SKM-1 (cell line): Measurements from ENCODE around the gene OSTC.

Experiments used
- DNase-seq: peaks from one replicate; lab custom pipeline; 2025; ENCODE audit not compliant: unreplicated experiment; lab: John Stamatoyannopoulos, UW

Gene OSTC

DNA sequence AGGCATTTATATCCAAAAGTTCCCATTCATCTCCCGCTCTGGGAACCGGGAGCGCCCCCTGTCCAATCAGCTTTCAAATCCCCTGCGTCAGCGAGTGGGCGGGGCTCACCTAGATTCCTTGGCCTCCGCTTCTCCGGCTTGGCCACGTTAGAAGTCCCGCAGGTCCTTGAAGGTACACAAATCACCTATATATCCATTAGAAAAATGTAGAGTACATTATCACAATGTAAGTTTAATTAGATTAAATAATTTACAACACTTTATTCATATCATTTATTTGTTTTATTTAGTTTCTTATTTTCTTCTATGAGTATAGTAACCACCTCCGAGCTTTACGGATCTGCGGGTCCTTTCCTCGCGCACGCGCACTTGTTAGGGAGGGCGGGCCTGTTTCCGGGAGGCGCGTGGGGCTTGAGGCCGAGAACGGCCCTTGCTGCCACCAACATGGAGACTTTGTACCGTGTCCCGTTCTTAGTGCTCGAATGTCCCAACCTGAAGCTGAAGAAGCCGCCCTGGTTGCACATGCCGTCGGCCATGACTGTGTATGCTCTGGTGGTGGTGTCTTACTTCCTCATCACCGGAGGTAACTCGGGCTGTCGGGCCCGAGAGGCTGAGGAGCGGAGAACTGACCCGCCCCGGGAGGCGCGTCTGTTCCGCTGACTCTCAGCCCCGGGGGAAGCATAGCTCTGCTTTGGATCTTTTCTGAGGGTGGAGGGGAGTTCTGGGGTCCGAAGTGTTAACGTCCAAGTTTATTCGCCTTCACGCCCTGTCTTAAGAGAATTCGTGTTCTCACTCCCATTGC, at the start of gene OSTC:
Gene OSTC (plus strand): TSS at position 388 of the 802 bp plus-strand sequence. CDS start 57 bp downstream, at position 445.
- peak; percentile 87 for DNase-seq

DNA sequence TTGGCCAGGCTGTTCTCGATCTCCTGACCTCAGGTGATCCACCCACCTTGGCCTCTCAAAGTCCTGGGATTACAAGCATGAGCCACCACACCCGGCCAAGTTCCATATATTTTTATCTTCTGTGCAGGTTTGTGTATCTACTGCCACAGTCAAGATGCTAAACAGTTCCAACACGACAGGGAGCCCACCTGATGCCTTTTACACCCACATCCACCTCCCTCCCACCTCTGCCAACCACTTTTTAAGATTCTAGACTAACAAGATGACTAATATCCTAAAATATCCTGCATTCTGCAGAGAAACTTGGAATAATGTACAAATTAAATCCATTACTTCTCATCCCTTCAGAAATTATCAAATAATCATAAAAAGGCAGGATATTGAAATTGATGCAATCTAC, 49.3 kb upstream of the OSTC start:
- no peak for DNase-seq

DNA sequence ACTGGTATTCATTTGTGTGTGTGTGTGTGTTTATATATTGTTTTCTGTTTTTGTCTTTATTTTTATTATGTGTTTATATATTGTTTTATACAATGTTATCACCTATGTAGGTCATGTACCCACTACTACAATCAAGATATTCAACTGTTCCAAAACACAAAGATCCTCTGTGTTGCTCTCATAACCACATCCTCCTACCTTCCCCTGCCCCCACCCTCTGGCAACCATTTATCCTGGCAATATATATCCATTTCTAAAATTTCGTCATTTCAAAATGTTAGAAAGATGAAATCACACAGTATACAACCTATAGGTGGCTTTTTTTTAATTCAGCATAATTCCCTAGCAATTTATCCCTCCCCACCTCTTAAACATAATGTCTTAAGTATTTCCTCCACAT, 48.9 kb upstream of the OSTC start:
- no peak for DNase-seq

DNA sequence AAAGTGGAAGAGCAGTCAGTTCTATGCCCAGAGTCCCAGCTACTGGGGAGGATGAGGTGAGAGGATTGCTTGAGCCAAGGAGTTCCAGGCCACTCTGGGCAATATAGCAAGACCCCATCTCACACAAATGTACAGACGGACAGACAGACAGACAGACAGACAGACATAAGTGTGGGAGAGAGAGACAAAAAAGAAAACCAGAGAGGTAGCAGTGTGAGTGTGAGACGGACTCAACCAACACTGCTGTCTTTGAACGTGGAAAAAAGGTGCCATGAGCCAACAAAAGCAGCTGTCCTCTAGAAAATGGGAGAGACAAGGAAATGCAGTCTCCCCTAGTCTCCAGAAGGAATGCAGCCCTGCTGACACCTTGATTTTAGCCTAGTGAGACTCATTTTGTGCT, 48.2 kb upstream of the OSTC start:
- DNase-seq: no peak

DNA sequence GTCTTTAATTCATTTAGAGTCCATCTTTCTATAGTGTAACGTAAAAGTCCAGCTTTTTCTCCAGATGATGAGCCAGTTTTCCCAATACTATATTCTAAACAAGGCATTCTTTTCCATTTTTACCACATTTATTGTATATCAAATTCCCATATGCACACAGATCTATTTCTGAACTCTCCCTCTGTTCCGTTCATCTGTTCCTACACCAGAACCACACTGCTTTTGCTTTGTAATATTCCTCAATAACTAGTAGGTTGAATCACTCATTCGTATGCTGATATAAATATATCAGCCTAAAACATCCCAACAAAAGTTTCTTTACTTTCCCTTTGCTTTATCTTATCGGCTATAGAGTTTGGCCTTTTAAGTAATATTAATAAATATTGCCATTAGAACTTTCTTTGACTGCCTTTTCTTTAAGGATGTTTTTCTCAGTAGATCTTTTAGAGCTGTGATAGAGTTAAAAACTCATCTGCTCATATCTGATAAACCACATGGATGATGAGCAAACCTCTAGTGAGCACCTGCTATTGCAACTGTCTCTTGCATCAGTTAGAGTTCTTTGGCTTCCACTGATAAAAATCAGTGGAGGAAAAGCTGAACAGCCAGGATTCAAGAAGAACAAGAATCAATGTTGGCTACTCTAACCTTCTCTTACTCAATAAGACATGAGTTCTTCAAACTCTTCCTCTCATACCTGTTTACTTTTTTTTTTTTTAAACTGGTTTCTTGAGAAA, 43.2 kb upstream of the OSTC start:
- DNase-seq: no peak

DNA sequence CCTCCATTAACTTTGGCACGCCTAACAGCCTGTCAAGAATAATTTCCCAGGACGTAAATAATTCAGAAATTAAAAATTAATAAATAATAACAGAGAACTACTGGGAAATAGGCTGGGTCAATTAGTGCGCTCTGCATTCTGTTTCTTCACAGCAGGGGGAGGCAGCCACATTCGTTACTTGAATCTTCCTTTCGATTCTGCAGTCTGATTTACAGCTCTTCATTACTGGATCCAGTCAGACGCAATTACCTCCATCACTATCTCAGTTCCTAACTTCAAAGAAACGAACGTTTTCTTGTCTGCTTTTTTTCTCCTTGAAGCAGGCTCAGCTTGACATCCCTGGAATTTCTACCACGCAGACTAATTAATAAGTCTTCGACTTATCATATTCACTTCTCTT, 39.0 kb upstream of the OSTC start:
- DNase-seq: no peak

DNA sequence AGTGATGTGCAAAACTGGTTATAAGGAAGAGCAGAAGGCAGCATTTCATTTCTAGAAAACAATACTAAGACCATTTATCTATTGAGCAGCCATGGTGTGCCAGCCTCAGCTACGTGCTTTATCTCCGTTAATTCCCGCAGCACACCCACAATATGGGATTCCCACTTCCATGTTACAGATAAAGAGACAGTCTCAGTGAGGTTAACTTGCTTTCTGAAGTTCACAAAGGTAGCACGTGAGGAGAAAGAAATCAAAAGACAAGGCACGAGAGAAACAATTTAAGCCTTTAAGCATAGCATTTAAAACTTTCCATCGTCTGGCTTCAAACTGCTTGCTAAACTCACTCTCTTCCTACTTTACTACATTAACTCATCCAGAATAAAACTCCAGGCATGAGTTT, 38.0 kb upstream of the OSTC start:
- DNase-seq: no peak

DNA sequence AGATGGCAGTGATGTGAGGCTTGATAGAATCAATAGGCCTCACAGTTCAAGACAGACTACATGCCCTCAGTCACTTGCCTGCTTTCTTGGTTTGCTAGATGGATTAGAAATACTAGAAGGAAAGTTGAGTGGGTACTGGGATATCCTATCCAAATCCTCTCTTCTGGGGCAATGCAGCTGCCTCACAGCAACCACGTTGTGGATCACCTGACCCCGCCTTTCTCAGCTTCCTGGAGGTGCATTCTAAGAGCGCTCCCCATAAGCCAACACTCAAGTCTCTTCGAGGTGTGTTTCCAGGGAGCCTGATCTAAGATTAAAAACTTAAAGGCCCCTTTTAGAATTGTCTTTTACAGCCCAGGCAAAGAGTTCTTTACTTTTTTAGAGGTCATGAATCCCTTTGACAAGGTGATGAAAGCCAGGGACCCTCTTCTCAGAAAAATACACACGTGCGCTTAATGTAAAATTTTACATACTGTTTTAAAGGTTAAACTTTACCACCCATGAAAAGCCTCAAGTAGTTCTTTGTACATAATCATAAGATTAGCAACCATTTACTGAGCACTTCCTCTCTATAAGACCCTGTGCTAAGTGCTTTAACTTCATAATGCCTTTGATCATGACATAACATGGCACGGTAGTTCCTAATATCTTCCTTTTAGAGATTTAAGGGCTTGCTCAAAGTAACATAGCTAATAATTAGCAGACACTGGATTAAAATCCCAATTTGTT, 30.9 kb upstream of the OSTC start:
- no peak for DNase-seq

DNA sequence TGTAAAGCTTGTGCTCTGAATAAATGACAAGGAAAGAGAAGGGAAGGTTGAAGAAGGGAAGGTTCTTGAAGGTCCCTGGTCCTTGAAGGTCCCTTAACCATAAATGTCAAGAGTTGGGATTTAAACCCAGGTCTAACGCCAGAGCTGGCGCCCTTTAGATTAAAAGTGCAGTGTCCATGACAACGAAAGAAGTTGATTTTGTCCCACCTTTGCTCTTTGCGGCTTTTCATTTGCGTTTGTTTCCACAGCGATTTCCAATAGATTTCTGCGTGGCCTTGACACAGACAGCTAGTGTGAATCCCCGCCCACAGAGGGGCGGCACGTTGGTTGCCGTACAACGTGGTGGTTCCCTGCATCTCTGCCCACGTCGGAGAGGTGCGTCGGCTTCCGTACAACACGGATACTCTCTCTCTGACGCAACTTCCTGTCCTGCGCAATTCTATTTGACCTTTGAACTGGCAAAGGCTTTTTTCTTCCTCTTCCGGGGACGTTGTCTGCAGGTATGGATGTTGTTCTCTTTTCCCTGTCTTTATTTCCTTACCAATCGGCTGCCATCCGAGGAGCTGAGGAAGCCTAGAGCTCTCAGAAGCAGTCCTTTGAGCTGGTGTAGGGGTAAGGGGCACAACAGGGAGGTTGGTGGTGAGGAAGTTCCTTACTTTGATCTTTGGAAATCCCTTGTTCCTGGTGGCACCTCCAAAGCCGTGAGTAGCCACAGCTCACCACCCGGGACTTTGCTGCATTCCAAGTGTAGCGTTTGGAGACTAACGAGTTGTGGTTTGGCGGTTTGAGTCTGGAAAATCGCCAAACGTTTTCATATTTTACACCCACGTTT, 30.1 kb upstream of the OSTC start, which contains the start of gene RPL34:
Gene RPL34 (plus strand): TSS at position 476 of the 832 bp plus-strand sequence. CDS start 1,384 bp downstream, outside the sequence.
- peak; percentile 93 for DNase-seq

DNA sequence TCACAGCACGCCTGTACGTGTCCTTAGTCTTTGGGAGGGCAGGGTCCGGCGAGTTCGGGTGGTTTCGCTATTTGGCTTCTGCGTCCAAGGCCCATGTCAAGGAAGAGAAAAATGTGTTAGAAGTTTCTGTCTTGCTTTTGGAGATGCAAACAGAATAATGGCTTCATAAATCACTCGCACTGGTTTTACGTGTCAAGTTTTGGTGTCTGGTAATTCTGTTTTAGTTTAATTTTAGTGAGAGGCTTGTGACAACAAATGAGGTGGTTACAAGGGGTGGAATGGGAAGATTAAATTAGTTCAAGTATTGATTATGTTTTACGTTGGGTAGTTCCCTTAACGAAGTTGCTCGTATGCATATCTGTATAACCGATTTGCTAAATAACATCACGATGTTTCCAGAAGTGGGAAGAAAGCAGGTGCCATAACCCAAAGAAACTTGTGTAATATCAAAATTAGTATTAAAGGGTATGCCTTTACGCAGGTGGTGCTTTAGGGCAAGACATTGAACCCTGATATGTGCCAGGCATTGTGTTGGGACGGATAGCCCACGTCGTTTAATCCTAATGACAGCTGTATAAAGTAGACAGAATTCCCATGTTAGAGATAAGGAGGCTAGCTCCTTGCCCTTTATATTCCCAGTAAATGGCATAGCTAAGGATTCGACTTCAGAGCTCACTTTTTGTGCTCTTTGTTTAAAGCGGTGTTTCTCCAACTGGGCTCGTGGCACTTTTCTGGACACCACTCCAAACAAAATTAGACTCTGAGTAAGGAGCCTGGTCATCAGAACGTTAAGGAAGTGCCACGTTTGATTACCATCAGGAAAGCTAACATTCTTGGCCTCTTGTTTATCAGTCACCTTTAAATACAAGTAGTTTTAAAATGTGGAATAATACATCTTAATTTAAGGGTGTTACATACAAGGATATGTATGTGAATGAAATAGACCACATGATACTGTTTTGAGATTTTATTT, 29.2 kb upstream of the OSTC start:
- no peak for DNase-seq

DNA sequence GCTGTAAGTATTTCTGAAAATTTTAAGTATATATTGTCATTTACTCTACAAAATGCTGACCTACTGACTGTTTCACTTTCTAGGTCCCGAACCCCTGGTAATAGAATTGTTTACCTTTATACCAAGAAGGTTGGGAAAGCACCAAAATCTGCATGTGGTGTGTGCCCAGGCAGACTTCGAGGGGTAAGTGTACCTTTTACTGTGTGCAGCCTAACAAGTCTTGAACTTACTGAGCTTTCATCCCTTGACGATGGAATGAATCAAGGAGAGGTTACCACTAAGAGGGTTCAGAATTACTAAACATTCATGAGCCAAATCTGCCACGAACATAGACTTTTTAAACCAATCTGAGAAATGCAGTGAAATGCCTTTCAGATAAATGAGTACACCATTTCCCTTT, 28.4 kb upstream of the OSTC start:
- DNase-seq: no peak

DNA sequence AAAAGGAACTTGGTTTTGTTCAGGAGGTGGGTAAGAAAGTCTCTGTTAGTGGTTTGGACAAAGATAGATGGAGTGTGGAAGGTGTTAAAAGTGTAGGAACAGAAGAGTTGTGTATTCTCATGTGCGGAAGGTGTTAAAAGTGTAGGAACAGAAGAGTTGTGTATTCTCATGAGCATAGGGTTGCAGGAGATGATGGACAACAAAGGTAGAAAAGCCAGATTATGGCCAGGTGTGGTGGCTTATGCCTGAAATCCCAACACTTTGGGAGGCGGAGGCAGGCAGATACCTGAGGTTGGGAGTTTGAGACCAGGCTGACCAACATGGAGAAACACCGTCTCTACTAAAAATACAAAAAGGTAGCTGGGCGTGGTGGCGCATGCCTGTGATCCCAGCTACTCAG, 27.6 kb upstream of the OSTC start:
- no peak for DNase-seq

DNA sequence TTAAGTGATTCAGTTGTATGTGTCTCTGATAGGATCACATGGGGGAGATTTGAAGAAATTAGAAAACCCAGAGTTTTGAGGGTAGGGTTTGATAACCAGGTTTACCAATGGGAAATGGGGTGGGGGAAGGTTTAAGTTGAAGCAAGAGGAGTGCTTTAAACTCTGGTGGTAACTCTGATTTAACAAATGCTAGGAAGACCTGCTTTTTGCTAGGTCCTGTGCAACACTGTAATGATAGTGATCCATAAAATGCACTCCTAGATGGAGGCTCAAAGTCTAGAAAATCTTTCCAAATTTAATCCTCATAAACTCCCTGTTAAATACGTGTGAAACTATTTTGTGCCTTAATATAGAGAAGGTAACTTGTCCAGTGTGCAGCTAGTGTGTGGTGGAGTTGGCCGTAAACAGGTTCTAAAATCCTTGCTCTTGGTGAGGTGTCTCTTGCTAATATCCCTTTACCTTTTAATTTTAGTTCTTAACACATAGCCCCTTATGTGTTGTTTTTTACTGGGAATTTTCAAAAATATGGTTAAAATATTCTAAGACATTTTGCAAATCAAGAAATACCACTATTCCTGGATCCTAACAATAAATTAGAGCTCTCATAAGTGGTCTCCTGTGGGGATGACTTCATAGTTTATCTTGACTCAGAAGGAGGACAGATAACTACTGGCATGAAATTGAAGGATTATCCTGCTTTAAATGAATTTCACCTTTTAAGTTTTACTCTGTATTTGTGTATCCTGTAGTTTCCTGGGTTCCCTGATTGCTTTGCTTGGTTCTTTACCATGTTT, 25.9 kb upstream of the OSTC start:
- no peak for DNase-seq

DNA sequence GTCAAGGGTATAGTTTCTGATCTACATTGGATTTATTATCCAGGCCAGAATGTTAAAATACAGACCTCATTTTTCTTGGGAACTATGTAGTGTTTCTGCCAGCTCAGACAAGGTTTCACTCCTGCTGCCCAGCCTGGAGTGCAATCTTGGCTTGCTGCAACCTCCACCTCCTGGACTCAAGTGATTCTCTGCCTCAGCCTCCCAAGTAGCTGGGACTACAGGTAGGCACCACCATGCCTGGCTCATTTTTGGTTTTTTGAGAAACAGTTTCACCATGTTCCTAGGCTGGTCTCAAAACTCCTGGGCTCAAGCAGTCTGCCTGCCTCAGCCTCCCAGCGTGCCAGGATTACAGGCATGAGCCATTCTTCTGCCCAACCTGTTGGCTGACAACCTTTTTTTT, 24.3 kb upstream of the OSTC start:
- no peak for DNase-seq

DNA sequence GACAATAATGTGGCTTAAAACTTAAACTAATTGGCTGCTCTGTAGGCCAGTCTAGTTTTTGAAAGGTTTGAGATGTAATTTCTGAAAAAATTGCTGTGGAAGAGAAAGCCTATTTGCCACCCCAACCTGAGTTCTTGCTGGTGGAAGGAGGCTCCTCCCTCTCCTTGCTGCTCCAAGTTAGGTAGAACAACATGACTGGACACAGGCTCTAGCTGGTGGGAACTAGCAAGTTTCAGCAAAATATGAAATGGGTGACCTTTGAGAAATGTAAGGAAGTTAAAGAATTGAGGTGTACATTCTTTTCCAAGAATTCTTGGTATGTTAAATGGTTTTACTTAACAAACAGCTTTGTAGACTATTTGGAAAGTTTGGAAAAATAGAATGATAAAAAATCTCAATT, 22.0 kb upstream of the OSTC start:
- DNase-seq: no peak

DNA sequence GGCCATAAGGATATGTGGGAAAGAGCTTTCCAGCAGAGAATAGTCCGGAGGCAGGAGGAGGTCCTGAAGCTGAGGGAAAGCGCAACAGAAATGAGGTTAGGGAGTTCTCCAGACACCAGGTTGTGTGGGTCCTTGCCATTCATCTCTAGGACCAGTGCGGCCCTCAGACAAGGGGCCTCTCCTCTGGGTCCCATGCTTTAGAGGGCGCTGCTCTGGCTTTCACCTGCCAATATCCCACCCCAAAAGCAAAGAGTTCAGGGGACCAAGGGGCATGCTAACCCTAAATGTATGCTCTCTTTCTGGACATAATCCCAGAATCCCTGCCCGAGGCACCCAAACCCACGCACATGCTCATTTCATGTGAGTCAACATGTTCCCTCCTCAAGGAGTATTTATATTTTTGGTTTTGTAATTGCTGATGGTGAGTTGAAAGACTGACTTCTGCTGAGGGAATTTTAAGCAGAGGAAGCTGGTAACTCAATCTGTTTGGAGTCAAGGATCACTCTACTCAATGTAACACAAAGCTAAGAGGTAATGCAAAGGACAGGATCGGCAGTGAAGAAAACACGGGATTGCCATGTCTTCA, 15.2 kb upstream of the OSTC start:
- no peak for DNase-seq

DNA sequence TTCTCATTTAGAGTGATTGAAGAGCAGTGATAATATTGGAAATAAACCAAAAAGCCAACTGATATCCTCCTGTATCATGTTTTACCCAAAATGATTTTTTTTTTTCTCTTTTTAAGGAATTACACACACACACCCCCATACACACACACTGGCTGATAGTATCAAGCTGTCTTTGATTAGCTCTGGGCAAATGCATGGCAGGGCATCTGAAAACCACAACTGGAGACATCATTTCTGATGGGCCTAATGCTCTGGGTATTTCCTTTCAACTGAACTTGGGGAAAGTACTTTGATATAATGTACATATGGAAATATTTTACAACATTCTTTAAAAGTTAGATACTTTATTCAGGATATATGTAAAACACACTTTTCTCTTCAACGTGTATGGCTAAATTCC, 14.2 kb upstream of the OSTC start:
- DNase-seq: no peak

DNA sequence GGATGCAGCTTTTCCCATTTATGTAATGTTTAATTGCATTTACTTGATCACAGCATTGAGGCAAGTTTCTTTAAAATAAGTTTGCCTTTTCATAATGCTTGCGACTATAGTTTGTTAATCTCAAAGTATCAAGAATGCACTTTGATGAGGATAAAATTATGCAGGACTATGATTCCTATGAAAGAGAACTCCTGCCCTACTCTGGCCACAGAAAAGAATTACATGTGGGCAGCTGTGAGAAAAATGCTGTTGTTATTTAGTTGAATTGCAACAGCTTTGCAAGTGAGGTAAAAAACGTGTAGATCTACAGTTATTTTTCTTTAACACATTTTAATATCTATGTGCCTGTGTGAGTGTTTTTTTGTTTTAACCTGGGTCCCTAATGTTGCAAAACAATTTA, 12.5 kb upstream of the OSTC start:
- DNase-seq: no peak

DNA sequence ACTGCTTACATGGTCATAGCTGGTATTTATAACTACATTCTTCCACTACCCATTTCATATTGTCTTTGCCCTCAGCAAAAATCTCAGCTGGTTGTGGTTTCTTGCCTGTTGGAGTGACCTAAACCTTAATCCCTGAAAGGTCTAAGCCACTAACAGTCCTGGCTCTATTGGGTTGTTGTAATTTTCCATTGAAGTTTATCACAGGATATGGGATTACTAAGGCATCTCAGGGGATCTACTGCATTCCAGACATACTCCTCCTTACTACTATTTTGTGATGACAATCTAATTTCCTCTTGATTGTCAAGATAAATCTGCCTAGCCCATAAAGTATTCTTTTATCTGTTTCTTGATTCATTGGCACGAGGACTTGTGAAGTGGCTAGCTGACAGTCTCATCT, 6.2 kb upstream of the OSTC start:
- no peak for DNase-seq
